Fibroblast of the conjunctiva (primary cell): ENCODE data around the gene RAD21L1.

Experiments used
- DNase-seq: peaks from one replicate; pipeline ENCODE4 v3.0.0-alpha.2; 2010; ENCODE audit warnings: low read depth

The RAD21L1 gene

DNA sequence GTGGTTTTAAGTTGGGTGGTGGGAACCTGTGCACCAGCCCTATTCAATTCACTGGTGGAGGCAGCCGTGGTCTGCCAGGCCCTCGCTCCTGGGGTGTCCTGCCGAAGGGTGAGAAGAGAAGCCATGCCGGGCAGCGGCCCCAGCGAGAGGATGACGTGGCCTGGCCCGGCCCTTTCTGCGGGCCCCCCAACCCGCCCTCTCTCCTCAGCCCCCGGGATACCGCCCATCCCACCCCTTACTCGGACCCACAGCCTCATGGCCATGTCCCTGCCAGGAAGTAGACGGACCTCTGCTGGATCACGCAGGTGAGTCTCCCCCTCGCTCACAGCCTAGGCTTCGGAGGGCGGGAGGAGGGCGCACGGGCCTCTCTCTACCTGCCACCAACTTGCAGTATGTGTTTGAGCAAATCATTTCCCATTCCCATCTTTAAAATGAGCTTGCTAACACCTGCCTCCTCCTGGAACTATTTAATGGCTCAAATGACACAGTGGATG, 70.3 kb downstream of the RAD21L1 start:
- DNase-seq: no peak

DNA sequence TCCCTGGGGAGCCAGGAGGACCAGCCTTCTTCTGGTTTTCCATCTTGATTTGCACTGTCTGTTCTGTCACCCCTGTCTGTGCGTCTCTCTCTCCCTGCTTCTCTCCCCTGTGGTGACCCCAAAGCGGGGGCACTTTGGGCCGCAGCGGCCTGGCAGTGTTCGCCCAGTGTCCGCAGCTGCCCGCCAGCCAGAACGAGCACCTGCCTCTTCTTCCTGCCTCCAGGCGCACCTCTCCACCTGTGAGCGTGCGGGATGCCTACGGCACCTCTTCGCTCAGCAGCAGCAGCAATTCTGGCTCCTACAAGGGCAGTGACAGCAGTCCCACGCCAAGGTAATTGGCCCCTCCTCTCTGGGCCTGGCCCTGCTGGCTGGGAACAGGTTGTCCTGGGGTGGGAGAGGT, 71.1 kb downstream of the RAD21L1 start:
- no peak for DNase-seq

DNA sequence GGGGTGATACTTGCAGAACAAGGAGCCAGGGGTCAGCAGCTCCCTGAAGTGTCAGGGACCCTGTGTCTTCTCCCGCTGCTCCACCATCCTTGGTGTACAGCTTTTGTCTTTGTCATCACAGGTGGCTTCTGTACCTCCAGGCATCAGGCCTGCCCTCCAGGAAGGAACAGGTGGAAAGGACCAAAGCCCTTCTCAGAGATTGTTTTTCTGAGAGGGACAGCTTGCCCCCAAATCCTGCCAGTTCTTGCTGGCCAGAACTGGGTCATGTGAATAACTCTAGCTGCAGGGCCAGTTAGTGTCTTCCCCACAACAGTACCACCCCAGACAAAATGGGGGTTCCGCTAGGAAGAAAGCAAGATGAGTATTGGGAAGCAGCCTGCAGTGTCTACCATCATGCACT, 71.6 kb downstream of the RAD21L1 start:
- DNase-seq: no peak

DNA sequence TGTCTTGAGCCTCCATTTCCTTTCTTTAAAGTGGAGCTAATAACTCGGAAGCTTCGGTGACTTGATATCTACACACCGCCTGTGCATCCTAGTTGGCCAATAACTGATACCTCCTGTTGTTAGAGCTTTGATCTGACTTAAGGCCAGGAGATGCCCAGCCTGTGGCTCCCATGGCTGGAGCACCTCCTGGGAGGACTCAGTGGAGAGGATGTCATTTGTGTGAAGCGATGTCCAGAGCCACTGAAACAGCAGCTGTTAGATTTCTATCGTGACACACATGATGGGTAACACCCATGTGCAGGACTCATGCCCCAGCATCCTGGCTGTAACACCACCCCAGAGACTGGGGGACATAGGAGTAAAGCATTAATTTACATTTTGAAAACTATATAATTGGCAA, 72.3 kb downstream of the RAD21L1 start:
- DNase-seq: no peak

DNA sequence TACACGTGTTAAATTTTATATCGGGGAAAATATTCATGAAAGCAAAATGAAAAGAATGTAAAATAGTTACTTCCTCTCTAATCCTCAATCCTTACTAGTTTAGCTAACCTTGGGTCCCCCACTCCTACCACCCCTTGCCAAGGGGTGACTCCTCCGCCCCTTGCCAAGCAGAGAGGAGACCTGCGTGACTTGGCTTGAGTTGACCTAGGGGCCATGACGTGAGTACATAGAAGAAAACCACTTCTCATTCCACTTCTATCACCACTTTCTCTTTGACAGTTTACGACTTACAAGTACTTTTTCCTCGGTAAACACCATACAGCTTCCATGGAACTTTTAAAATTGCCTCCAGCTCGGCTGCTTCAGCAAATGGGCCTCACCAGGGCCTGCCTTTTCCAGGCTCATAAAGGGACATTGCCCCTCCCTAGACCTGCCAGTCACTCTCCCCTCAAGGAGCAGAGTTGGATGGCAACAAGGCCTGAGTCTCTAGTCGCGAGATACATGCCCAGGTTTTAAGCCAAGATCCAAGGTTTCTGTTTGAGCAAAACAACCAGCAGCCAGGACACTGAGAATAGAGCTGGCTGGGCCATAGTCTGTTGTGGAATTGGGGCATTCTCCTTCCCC, 73.2 kb downstream of the RAD21L1 start:
- no peak for DNase-seq

DNA sequence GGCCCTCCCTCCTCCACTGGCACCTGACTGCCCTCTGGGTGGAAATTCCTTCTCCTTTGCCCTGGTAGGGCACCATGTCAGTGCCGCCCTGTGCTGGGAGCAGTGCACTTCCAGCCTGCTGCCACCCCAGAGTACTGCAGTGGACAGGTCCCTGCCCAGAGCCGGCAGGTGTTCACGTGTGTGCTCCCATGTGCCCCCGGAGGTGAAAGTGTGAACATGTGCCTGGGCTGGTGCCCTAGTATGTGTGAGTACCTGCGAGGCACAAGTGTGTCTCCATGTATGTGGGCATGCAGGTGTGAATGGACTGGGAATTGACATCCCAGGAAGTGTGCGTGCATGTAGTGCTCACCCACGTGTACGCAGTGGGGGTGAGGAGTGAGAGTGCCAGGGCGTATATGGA, 73.7 kb downstream of the RAD21L1 start:
- DNase-seq: no peak

DNA sequence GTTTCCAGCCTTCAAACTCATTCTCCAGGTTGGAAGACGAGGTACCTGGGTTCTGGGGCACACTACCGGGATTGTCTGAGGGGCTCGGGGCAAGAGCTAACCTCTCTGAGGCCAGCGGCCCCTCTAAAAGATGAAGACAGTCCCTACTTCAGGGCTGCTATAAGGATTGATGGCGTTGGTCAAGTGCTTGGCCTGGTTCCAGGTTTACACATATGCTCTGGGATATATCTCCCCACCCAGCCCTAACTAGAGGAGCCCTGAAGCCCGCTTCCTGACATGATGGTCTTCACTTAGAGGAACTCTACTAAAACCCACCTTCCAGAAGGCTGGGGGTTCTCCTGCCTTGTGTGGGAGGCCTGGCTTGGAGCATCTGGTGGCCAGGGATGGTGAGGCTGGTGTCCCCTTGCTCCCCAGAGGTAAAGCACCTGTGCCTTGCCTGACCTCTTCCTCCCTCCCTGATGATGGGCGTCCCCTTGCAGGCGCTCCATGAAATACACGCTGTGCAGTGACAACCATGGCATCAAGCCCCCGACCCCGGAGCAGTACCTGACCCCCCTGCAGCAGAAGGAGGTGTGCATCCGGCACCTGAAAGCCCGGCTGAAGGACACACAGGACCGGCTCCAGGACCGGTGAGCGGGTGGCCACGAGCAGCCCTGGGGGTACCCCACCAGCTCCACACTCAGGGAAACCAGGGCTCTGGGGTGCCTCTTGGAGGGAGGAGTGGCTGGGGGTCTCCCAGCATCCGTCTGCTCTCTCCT, 74.4 kb downstream of the RAD21L1 start:
- no peak for DNase-seq

DNA sequence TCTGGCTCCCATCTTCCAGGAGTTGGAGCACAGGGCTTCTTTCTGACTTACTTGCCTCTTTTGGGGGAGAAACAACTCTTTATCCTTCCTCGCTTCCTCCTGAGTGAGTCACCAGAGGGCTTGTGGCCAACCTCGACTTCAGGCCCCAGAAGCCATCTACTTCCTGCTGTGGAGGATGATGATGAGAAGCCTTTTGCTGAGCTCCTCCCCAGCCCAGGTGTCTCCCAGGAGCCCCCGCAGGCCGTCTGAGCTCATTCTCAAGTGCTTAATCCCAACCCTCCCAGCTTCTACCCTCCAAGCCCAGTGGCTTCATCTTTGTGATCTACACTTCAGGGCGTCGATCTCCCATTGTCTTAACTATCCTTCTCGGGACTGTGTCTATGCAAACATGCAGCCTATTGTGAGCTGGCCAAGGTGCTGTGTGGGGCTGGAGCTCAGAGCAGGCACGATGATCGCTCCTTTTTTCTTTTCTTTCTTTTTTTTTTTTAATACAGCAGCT, 75.2 kb downstream of the RAD21L1 start:
- DNase-seq: no peak

DNA sequence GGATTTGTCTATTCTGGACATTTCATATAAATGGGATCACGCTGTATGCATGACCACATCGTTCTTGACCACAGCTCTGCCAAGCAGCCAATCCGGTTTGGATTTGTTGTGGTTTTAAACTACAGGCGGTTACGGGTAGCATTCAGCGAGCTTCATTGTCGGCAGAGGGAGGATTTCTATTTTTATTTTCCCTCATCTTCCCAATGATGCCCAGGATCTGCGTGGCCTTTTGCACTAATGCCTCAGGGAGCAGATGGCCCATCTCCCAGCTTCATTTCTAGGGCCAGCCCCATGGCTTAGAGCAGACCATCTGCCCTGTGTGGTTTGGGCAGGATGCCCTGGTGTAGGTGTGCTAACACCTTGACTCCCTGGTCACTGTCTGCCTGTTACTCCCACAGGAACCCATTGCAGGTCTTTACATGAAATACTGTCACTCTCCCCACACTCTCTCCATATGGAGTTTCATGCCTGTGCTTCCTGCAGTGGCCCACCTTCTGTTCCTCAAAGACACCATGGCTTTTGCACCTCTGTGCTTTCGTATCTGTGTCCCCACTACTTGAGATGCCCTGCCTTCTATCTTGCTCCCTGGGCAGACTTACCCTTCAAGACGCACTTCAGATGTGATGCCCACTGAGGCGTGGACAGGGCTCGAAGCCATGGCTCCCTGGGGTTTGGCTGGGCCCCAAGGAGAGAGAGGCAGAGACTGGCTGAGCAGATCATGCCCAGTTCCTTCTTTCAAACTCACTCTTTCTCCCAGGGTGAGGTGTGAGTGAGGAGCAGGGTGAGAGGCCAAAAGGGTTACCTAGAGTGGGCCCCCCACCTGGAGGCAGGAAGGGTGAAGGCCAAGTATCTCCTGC, 77.1 kb downstream of the RAD21L1 start:
- no peak for DNase-seq

DNA sequence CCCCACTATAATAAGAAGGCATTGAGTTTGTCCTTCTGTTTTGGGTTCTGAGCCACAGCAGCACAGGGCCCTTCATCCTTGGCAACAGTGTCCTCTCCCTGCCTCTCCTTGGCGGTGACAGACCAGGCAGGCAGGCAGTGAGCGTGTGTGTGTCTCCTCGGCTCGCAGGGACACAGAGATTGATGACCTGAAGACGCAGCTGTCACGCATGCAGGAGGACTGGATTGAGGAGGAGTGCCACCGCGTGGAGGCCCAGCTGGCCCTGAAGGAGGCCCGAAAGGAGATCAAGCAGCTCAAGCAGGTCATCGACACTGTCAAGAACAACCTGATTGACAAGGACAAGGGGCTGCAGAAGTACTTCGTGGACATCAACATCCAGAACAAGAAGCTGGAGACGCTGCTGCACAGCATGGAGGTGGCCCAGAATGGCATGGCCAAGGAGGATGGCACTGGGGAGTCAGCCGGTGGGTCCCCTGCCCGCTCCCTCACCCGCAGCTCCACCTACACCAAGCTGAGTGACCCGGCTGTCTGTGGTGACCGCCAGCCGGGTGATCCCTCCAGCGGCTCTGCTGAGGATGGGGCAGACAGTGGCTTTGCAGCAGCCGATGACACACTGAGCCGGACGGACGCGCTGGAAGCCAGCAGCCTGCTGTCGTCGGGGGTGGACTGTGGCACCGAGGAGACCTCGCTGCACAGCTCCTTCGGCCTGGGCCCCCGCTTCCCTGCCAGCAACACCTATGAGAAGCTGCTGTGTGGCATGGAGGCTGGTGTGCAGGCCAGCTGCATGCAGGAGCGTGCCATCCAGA, 79.1 kb downstream of the RAD21L1 start:
- no peak for DNase-seq
